GM21528 (cell line): ENCODE data around the gene SETD2.

ENCODE experiments used
- ATAC-seq: cut with Tn5 transposase; IDR thresholded peaks from one replicate; pipeline ENCODE4 v1.9.1; 2021; ENCODE audit warnings: mild to moderate bottlenecking, moderate library complexity; ENCODE audit not compliant: unreplicated experiment, low FRiP score

The SETD2 gene

GRCh38 chr3:46971151-46971550, 192.8 kb downstream of the SETD2 start:
- ATAC-seq: no peak

DNA sequence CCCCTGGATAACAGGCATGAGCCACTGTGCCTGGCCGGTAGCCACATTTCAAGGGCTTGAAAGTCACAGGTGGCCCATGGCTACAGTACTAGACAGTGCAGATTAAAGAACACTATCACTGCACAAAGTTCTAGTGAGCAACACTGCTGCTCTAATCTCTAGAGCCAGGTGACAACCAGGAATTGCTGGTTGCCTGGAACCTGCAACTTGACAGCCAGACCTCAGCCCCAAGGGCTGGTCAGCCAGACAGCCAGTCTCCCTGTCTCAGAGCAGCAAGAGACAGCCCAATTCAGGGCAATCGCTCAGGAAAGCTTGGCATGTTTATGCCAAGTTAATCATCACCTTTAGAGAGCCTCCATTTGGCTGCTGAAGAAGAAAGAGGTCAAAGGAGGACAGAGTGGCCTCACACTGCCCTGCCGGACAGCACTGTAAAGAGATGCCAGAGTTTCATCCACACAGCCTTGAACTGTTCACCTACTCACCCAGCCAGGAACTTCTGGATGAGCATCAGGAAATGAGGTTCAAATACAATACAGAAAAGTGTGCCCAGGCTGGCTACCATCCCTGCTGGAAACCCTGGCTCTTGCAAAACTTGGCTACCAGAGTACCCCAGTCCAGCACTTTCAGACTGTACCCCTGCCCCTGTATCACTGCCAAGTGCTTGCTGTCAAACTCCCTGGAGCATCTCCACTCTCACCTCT, 193.4 kb downstream of the SETD2 start:
- no peak for ATAC-seq

DNA sequence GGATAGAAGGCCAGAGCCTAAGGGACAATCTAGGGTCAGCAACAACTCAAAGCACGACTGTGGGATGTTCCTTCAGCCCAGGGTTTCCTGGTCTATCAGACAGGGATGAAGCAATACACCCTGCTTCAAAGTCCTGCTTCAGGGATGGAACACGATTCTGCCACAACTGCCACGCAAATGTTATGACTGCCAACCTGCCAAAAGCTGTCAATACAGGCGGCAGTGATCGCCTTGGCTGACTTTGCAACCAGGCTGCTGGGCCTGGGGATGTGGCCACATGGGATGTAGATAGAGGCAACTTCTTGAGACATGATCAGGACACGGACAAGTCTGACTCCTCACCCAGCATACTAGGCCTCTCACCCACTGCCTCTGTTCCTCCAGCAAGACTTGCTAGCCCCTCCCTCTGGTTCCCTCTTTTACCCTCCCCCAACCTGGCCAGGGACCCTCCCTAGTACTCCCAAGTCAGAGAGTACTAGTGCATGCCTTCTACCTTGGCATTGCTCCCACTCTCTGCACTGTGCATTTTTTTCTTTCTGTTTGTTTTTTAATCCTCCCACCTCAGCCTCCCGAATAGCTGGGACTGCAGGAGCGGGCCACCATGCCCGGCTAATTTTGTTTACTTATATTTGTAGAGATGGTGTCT, 195.0 kb downstream of the SETD2 start:
- ATAC-seq: no peak

DNA sequence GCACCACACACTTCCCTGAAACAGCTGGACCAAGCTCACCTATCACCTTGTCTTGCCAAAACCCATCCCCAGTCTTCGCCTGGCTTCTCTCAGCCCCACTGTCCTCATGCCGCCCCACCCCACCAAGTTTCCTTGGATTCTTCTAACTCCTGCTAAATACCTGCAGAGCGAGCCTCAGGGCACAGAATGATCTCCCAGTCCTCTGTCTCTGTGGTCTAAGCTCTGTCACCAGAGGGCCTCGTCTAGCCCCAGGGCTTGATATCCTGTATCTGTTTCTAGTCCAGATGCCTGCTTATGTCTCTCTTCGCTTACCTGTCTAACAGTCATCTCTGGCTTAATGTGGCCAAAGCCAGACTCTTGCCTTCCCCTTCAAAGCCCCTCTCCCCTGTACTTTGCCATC, 197.1 kb downstream of the SETD2 start:
- ATAC-seq: no peak
